Measurements from ENCODE around the gene XYLT1.
A peak's percentile ranks its signal among the peaks of the same experiment; 100 is the strongest.

XYLT1 gene

GRCh38 chr16:17369421-17370222 is 101.1 kb downstream of the XYLT1 start:
- peak; percentile 78 to 81 (median 81) for DNase-seq

- DNase-seq, result no peak
These were observed 101.8 kb downstream of the XYLT1 start for GRCh38 chr16:17368951-17369350.

GRCh38 chr16:17368446-17368845 is 102.3 kb downstream of the XYLT1 start:
- DNase-seq, result no peak

GRCh38 chr16:17367923-17368322 is 102.8 kb downstream of the XYLT1 start:
- peak; percentile 50 to 65 (median 63) for DNase-seq

- peak; percentile 54 to 57 (median 55) for DNase-seq
These were observed 103.7 kb downstream of the XYLT1 start for GRCh38 chr16:17367036-17367435.

GRCh38 chr16:17366299-17366961 is 104.3 kb downstream of the XYLT1 start:
- DNase-seq, result no peak

- no peak for DNase-seq
These were observed 105.0 kb downstream of the XYLT1 start for GRCh38 chr16:17365591-17366298.

GRCh38 chr16:17365211-17365541 is 105.6 kb downstream of the XYLT1 start:
- DNase-seq, result no peak

GRCh38 chr16:17364319-17365210 is 106.2 kb downstream of the XYLT1 start:
- DNase-seq, result no peak

- DNase-seq, result no peak
These were observed 107.8 kb downstream of the XYLT1 start for GRCh38 chr16:17362946-17363345.

GRCh38 chr16:17362183-17362582 is 108.6 kb downstream of the XYLT1 start:
- DNase-seq, result no peak

- peak; percentile 81 to 86 (median 82) for DNase-seq
These were observed 110.1 kb downstream of the XYLT1 start for GRCh38 chr16:17360693-17361122.

- peak; percentile 90 to 94 (median 92) for DNase-seq
These were observed 110.9 kb downstream of the XYLT1 start for GRCh38 chr16:17359788-17360390.

GRCh38 chr16:17358846-17359245 is 111.9 kb downstream of the XYLT1 start:
- peak in 1 of 3 donors; percentile 50 for DNase-seq

- peak; percentile 57 to 63 (median 63) for DNase-seq
These were observed 112.4 kb downstream of the XYLT1 start for GRCh38 chr16:17358355-17358754.

GRCh38 chr16:17357307-17358062 is 113.3 kb downstream of the XYLT1 start:
- DNase-seq, result peak; percentile 53 to 68 (median 60)

GRCh38 chr16:17356243-17356933 is 114.4 kb downstream of the XYLT1 start:
- no peak for DNase-seq

- no peak for DNase-seq
These were observed 116.1 kb downstream of the XYLT1 start for GRCh38 chr16:17354685-17355084.

- DNase-seq, result peak in 2 of 3 donors; percentile 48 to 61
These were observed 116.6 kb downstream of the XYLT1 start for GRCh38 chr16:17354141-17354601.

GRCh38 chr16:17353561-17353960 is 117.2 kb downstream of the XYLT1 start:
- DNase-seq, result no peak
